ENCODE measurements around the gene DENND1A. TPM values are rescaled to one million over a fixed set of nuclear protein-coding genes. Genes with fewer than 3 reads are reported as not detected.

The DENND1A gene
- total and polyA plus RNA-seq, 7 donors, result 12.8 to 33.2 (median 19.2) TPM

DNA sequence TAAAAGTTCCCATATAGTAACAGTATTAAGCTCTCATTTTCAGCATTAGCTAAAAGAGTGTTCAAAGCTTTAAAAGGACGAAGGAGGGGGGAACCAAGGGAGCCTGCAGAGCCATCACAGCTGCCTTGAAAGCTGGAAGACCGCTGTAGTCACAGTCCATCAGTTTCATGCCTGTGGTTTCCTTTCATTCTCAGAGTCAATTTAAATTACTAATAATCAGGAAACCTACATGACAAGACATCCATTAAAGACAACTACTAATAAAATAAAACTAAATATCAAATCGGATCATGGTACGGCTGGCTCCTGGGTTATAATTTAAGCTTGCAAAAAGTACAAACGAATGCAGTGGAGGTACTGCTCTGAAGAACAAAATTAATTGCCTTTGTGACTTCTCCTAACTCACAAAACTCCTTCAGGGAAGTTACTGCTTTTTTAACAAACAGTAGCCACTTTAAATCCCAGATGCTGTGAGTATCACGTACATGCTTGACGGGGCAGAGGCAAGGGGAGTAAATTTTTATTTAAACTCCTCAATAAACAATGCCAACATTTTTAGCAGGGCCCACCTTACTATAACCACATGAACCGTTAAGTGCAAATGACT, 213.5 kb downstream of the DENND1A start:
- Histone ChIP-seq H3K27ac (no peak overlapping the region), H3K36me3 (no peaks in the 10 kb centered on the region), H3K4me3 (no peak overlapping the region), H3K27me3 (no peaks in the 10 kb centered on the region), H3K9me3 (no peaks in the 10 kb centered on the region), H3K4me1 (no peaks in the 10 kb centered on the region)
- intact Hi-C loops (cut with DNase I), result no loop called here
- DNase-seq, result no peak
- WGBS, 2 donors, result 80 to 88% methylated on average over 8 of the region's 8 CpGs
- TF ChIP-seq POLR2A (IDR thresholded peaks at IDR 0.05), result no peak
- no peak for TF ChIP-seq EP300 (IDR thresholded peaks at IDR 0.05)
- no peak for TF ChIP-seq POLR2AphosphoS5 (IDR thresholded peaks at IDR 0.05)
- TF ChIP-seq, protein P1, sequence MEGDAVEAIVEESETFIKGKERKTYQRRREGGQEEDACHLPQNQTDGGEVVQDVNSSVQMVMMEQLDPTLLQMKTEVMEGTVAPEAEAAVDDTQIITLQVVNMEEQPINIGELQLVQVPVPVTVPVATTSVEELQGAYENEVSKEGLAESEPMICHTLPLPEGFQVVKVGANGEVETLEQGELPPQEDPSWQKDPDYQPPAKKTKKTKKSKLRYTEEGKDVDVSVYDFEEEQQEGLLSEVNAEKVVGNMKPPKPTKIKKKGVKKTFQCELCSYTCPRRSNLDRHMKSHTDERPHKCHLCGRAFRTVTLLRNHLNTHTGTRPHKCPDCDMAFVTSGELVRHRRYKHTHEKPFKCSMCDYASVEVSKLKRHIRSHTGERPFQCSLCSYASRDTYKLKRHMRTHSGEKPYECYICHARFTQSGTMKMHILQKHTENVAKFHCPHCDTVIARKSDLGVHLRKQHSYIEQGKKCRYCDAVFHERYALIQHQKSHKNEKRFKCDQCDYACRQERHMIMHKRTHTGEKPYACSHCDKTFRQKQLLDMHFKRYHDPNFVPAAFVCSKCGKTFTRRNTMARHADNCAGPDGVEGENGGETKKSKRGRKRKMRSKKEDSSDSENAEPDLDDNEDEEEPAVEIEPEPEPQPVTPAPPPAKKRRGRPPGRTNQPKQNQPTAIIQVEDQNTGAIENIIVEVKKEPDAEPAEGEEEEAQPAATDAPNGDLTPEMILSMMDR (IDR thresholded peaks at IDR 0.05), result no peak

DNA sequence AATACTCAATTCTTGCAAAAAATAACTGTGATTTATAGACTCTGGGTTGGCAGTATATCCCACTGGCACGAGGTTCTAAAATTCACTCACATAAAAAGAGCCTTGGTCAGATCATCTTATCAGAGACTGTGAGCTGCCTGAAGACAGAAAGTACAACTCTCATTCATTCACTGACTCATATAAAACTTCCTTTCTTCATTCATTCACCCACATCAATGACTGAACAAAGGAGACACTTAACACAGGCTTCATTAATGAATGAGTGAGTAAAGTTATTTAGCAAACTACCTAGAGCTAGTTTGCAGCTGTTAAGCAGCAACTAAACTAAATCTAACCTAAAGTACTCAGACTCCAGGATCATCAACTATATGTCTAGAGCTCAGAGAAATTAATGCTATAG, 214.7 kb downstream of the DENND1A start:
- Histone ChIP-seq H3K9me3 (no peaks in the 10 kb centered on the region), H3K4me1 (no peaks in the 10 kb centered on the region), H3K4me3 (no peak overlapping the region), H3K27me3 (no peaks in the 10 kb centered on the region), H3K36me3 (no peaks in the 10 kb centered on the region), H3K27ac (no peak overlapping the region)
- no peak for DNase-seq
- WGBS, 2 donors, result 79 to 85% methylated on average over 1 of the region's 1 CpG
- no peak for TF ChIP-seq POLR2AphosphoS5 (IDR thresholded peaks at IDR 0.05)
- TF ChIP-seq, protein P1 (IDR thresholded peaks at IDR 0.05), result no peak
- intact Hi-C loops (cut with DNase I), result no loop called here

DNA sequence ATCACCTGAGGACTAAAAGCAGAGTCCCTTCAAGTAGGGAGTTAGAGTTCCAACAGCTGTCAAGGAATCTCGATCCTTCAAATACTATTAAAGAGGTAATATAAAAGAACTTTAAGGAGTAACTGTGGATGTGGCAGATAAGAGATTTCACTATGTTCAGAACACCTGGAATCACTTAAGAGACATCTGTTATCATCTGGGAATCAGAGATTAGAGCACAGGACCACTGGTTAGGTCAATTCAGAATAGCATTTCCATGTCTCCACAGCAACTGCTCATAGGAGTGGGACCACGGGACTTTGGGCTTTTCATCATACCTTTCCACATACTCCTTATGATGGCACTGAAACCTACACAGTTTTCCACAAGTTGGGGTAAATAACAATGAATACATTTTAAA, 216.6 kb downstream of the DENND1A start:
- no peak for DNase-seq
- Histone ChIP-seq H3K27me3 (no peaks in the 10 kb centered on the region), H3K4me3 (no peak overlapping the region), H3K27ac (no peak overlapping the region), H3K9me3 (no peaks in the 10 kb centered on the region), H3K4me1 (no peaks in the 10 kb centered on the region), H3K36me3 (no peaks in the 10 kb centered on the region)
- intact Hi-C loops (cut with DNase I), result no loop called here
- 94 to 96% methylated on average over 2 of the region's 2 CpGs for WGBS, 2 donors
- TF ChIP-seq, protein P1 (IDR thresholded peaks at IDR 0.05), result no peak
- TF ChIP-seq POLR2A (IDR thresholded peaks at IDR 0.05) (no peak), POLR2AphosphoS5 (IDR thresholded peaks at IDR 0.05) (no peak), EP300 (IDR thresholded peaks at IDR 0.05) (no peak)

DNA sequence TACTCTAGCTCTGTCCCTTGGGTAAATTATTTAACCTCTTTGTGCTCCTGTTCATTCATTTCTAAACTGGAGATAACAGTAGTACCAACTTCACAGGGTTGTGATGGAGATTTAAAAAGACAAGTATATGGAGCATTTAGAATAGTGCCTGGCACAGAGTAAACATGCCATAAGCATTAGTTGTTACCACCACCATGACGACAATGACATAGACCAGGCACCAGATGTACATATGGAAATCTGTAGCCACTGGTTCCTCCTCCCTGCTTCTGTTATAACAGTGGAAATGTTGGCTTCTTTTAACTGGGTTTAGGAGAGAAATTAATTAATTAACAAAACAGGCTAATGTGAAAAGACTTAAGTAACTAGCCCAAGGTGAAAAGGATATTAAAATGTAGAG, 217.5 kb downstream of the DENND1A start:
- WGBS, 2 donors, result 91 to 97% methylated on average over 1 of the region's 1 CpG
- Histone ChIP-seq H3K4me3 (no peak overlapping the region), H3K27ac (no peak overlapping the region), H3K4me1 (no peaks in the 10 kb centered on the region), H3K9me3 (no peaks in the 10 kb centered on the region), H3K36me3 (no peaks in the 10 kb centered on the region), H3K27me3 (no peaks in the 10 kb centered on the region)
- DNase-seq, result no peak
- TF ChIP-seq, protein P1 (IDR thresholded peaks at IDR 0.05), result no peak
- TF ChIP-seq POLR2A (IDR thresholded peaks at IDR 0.05) (no peak), EP300 (IDR thresholded peaks at IDR 0.05) (no peak), POLR2AphosphoS5 (IDR thresholded peaks at IDR 0.05) (no peak)
- intact Hi-C loops (cut with DNase I), result no loop called here

DNA sequence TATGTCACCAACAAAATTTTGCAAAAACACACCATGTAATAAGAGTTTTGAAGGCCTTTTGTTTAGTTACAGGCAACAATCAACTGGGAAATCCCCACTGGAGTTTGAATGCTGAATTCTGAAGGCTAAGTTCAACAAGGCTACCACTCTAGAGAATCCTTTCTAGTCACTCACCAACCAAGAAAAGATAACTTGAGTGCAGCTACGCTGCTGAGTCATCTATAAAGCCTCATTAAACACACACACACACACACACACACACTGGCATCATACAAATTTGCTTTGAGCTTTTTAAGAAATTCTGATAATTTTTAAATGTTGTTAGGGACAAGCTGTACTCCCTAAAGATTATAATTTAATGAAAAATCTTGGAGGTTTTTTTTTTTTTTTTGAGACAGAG, 219.6 kb downstream of the DENND1A start:
- Histone ChIP-seq H3K9me3 (no peaks in the 10 kb centered on the region), H3K4me3 (no peak overlapping the region), H3K4me1 (no peaks in the 10 kb centered on the region), H3K36me3 (no peaks in the 10 kb centered on the region), H3K27ac (no peak overlapping the region), H3K27me3 (no peaks in the 10 kb centered on the region)
- WGBS, 2 donors, result 78 to 86% methylated on average over 1 of the region's 1 CpG
- TF ChIP-seq EP300 (IDR thresholded peaks at IDR 0.05), result no peak
- TF ChIP-seq POLR2A (IDR thresholded peaks at IDR 0.05), result no peak
- TF ChIP-seq POLR2AphosphoS5 (IDR thresholded peaks at IDR 0.05), result no peak
- TF ChIP-seq, protein P1 (IDR thresholded peaks at IDR 0.05), result no peak
- intact Hi-C loops (cut with DNase I), result no loop called here
- no peak for DNase-seq
